ENCODE results near the gene EPB41L4A. TPM values are rescaled to one million over a fixed set of nuclear protein-coding genes. Genes with fewer than 3 reads are reported as not detected.

EPB41L4A gene
- total and polyA plus RNA-seq, 2 donors from 2014 or later, result 10.2 to 39.0 TPM

GRCh38 chr5:112283943-112284929 lies 134.8 kb downstream of the EPB41L4A start:
- no peak overlapping the region for H3K27ac ChIP-seq (ENCODE audit: low read depth in 2 of 2, low read length in 2 of 2)
- intact Hi-C loops (cut with DNase I), result no loop called here
- no peak for DNase-seq
- TF ChIP-seq CTCF (IDR thresholded peaks at IDR 0.05; ENCODE audit: borderline replicate concordance, extremely low read depth, insufficient read depth), result no peak
- H3K27me3 ChIP-seq (ENCODE audit: control insufficient read depth, insufficient read depth, low read length), result no peaks in the 10 kb centered on the region
- no peak overlapping the region for H3K9ac ChIP-seq (ENCODE audit: low read length in 3 of 3)
- no peaks in the 10 kb centered on the region for H3K4me1 ChIP-seq (ENCODE audit: control insufficient read depth in 2 of 3, insufficient read depth in 2 of 3, low read depth in 1 of 3, low read length in 3 of 3)
- no peaks in the 10 kb centered on the region for H3K9me3 ChIP-seq (ENCODE audit: control insufficient read depth in 2 of 3, insufficient read depth in 1 of 3, low read length in 3 of 3)
- no peaks in the 10 kb centered on the region for H3K36me3 ChIP-seq (ENCODE audit: control insufficient read depth in 2 of 3, insufficient read depth in 3 of 3, low read length in 3 of 3)
- no peak for FAIRE-seq
- no peak overlapping the region for H3K4me3 ChIP-seq (ENCODE audit: low read length in 3 of 3)

GRCh38 chr5:112283034-112283582 lies 136.0 kb downstream of the EPB41L4A start:
- no peaks in the 10 kb centered on the region for H3K9me3 ChIP-seq (ENCODE audit: control insufficient read depth in 2 of 3, insufficient read depth in 1 of 3, low read length in 3 of 3)
- TF ChIP-seq CTCF (IDR thresholded peaks at IDR 0.05; ENCODE audit: borderline replicate concordance, extremely low read depth, insufficient read depth), result no peak
- FAIRE-seq, result no peak
- H3K27ac ChIP-seq (ENCODE audit: low read depth in 2 of 2, low read length in 2 of 2), result no peak overlapping the region
- no peaks in the 10 kb centered on the region for H3K4me1 ChIP-seq (ENCODE audit: control insufficient read depth in 2 of 3, insufficient read depth in 2 of 3, low read depth in 1 of 3, low read length in 3 of 3)
- H3K9ac ChIP-seq (ENCODE audit: low read length in 3 of 3), result no peak overlapping the region
- H3K4me3 ChIP-seq (ENCODE audit: low read length in 3 of 3), result no peak overlapping the region
- intact Hi-C loops (cut with DNase I), result no loop called here
- DNase-seq, result no peak
- H3K36me3 ChIP-seq (ENCODE audit: control insufficient read depth in 2 of 3, insufficient read depth in 3 of 3, low read length in 3 of 3), result no peaks in the 10 kb centered on the region
- H3K27me3 ChIP-seq (ENCODE audit: control insufficient read depth, insufficient read depth, low read length), result no peaks in the 10 kb centered on the region

- intact Hi-C loops (cut with DNase I), result no loop called here
- H3K4me3 ChIP-seq (ENCODE audit: low read length in 3 of 3), result no peak overlapping the region
- no peak for DNase-seq
- H3K36me3 ChIP-seq (ENCODE audit: control insufficient read depth in 2 of 3, insufficient read depth in 3 of 3, low read length in 3 of 3), result no peaks in the 10 kb centered on the region
- no peaks in the 10 kb centered on the region for H3K9me3 ChIP-seq (ENCODE audit: control insufficient read depth in 2 of 3, insufficient read depth in 1 of 3, low read length in 3 of 3)
- H3K9ac ChIP-seq (ENCODE audit: low read length in 3 of 3), result no peak overlapping the region
- TF ChIP-seq CTCF (IDR thresholded peaks at IDR 0.05; ENCODE audit: borderline replicate concordance, extremely low read depth, insufficient read depth), result no peak
- H3K4me1 ChIP-seq (ENCODE audit: control insufficient read depth in 2 of 3, insufficient read depth in 2 of 3, low read depth in 1 of 3, low read length in 3 of 3), result no peaks in the 10 kb centered on the region
- no peak overlapping the region for H3K27ac ChIP-seq (ENCODE audit: low read depth in 2 of 2, low read length in 2 of 2)
- no peak for FAIRE-seq
- H3K27me3 ChIP-seq (ENCODE audit: control insufficient read depth, insufficient read depth, low read length), result no peaks in the 10 kb centered on the region
These were observed 140.0 kb downstream of the EPB41L4A start for GRCh38 chr5:112279082-112279481.
